Spleen (tissue), 11 donors: ENCODE measurements around the gene NAALADL2. TPM values are rescaled to one million over a fixed set of nuclear protein-coding genes. Genes with fewer than 3 reads are reported as not detected.

ENCODE experiments used
- DNase-seq: peaks from one replicate; pipeline ENCODE4 v3.0.0-alpha.2; 2020
- H3K27ac ChIP-seq, 8 donors: fragments of 200-600 bp; sonication (generic) in 7 of 8; 1 replicate in 4 of 8; 2 replicates in 4 of 8; pipeline versions ENCODE4 v1.5.0 to v1.8.0; 2016 to 2021; ENCODE audit warnings: inconsistent platforms in 4 of 8, mild to moderate bottlenecking in 4 of 8, moderate library complexity in 1 of 8
- H3K27me3 ChIP-seq, 7 donors: fragments of 200-600 bp; sonication (generic) in 6 of 7; replicated peaks in 1 of 7; 1 replicate in 4 of 7; 2 replicates in 3 of 7; pipeline versions ENCODE4 v1.5.0 to v1.8.0; 2016 to 2021; ENCODE audit warnings: inconsistent platforms in 3 of 7, mild to moderate bottlenecking in 1 of 7
- H3K36me3 ChIP-seq, 6 donors: fragments of 200-600 bp; sonication (generic) in 5 of 6; 1 replicate in 4 of 6; 2 replicates in 2 of 6; pipeline versions ENCODE4 v1.5.0 to v1.8.0; 2016 to 2021; ENCODE audit warnings: inconsistent platforms in 2 of 6
- H3K4me1 ChIP-seq, 6 donors: fragments of 200-600 bp; sonication (generic) in 5 of 6; 1 replicate in 3 of 6; 2 replicates in 3 of 6; pipeline versions ENCODE4 v1.5.0 to v1.8.0; 2016 to 2021; ENCODE audit warnings: inconsistent platforms in 3 of 6
- H3K4me3 ChIP-seq, 8 donors: fragments of 200-600 bp; sonication (generic) in 7 of 8; 1 replicate in 4 of 8; 2 replicates in 4 of 8; pipeline versions ENCODE4 v1.5.0 to v1.8.0; 2016 to 2021; ENCODE audit warnings: inconsistent platforms in 4 of 8, mild to moderate bottlenecking in 4 of 8, moderate library complexity in 2 of 8
- H3K9me3 ChIP-seq, 8 donors: fragments of 200-600 bp; sonication (generic) in 7 of 8; 1 replicate in 4 of 8; 2 replicates in 4 of 8; pipeline versions ENCODE4 v1.5.0 to v1.8.0; 2016 to 2021; ENCODE audit warnings: inconsistent platforms in 4 of 8
- CTCF ChIP-seq, 11 experiments: fragments of 200-600 bp in 7 of 11; fragments of 450-650 bp in 4 of 11; sonication (generic) in 4 of 11; IDR thresholded peaks in 8 of 11; conservative IDR thresholded peaks in 3 of 11; 1 replicate in 7 of 11; 2 replicates in 4 of 11; pipeline versions ENCODE4 v1.4.0 to v1.8.0; 2016 to 2021; ENCODE audit warnings: antibody characterized with exemption in 11 of 11, inconsistent platforms in 4 of 11, mild to moderate bottlenecking in 1 of 11
- POLR2A ChIP-seq, 3 donors: fragments of 450-650 bp; IDR thresholded peaks; one replicate each; pipeline ENCODE4 v1.5.1; 2017; ENCODE audit warnings: antibody characterized with exemption in 3 of 3, mild to moderate bottlenecking in 1 of 3
- POLR2AphosphoS5 ChIP-seq, 3 donors: sonication (generic); formaldehyde crosslinking; IDR thresholded peaks; one replicate each; pipeline ENCODE4 v1.5.1; 2017; ENCODE audit warnings: antibody characterized with exemption in 3 of 3
- WGBS, 5 donors: extraction: QIAGEN DNeasy Blood & Tissue Kit in 3 of 5; methylation state at CpG; one replicate each; pipeline versions ENCODE4 v1.1.5 to v1.1.7; 2013 to 2018; 5-methylcytosine and 5-hydroxymethylcytosine counted together
- intact Hi-C: fragments of 100-400 bp; cut with DNase I; formaldehyde crosslinking; loops from one replicate; pipeline ENCODE4 v1.15.0; 2023; ENCODE audit warnings: low total_unique reads
- polyA plus RNA-seq, 3 donors: library from polyadenylated mRNA; stranded (reverse); fragments of 200-250 nt; gene quantifications; one replicate each; pipeline ENCODE4 v1.2.1, GENCODE V29; 2013
- total RNA-seq, 7 donors: library from RNA; depleted of rRNA in 3 of 7; stranded (reverse); fragments of >200 nt in 3 of 7; fragmentation: NEBNext Ultra II Directional in 4 of 7; extraction: Animal tissue kit (Norgen Biotek cat#: 25700) in 4 of 7; gene quantifications; one replicate each; pipeline versions ENCODE4 v1.1.0 to v1.2.1, GENCODE V29; 2016 to 2021
- donor health status: healthy with polysubstance abuse.
- donor health status: DM: no; HTN: no; CAD: no; lungs with moderate emphysema.
- donor health status: DM: no; HTN: no; CAD: no.
- donor health status: Bipolar disorder and iron deficiency.
- donor health status: healthy.
- donor health status: DM: no; HTN: no; CAD: no.
- donor health status: DM: yes; HTN: yes; CAD: no.

The NAALADL2 gene
- total and polyA plus RNA-seq, 10 donors = 0.09 to 14.4 (median 6.4) TPM

- H3K36me3 ChIP-seq = no peaks in the 10 kb centered on the region
- no peak for DNase-seq
- no peaks in the 10 kb centered on the region for H3K4me1 ChIP-seq
- WGBS, 5 donors = 35 to 69% (median 53%) methylated on average over 1 of the region's 1 CpG
- H3K4me3 ChIP-seq = no peak overlapping the region
- no peak overlapping the region for H3K27ac ChIP-seq
- no peaks in the 10 kb centered on the region for H3K27me3 ChIP-seq
- intact Hi-C loops = no loop called here
- TF ChIP-seq POLR2A (IDR thresholded peaks at IDR 0.05) (no peak), POLR2AphosphoS5 (IDR thresholded peaks at IDR 0.05) (no peak), CTCF (IDR thresholded peaks at IDR 0.05 in 8 of 11, conservative IDR thresholded peaks at IDR 0.05 in 3 of 11) (no peak)
- H3K9me3 ChIP-seq = peaks cover 0 to 3% (median 0%) of the 10 kb centered on the region in 8 donors
Measured at GRCh38 chr3:175580318-175580717, 721.2 kb downstream of the NAALADL2 start.

GRCh38 chr3:175585898-175586297, 726.8 kb downstream of the NAALADL2 start:
- Histone ChIP-seq H3K36me3 (no peaks in the 10 kb centered on the region), H3K9me3 (no peaks in the 10 kb centered on the region), H3K27me3 (no peaks in the 10 kb centered on the region), H3K27ac (no peak overlapping the region), H3K4me1 (no peaks in the 10 kb centered on the region), H3K4me3 (no peak overlapping the region)
- no peak for DNase-seq
- intact Hi-C loops = no loop called here
- 73 to 94% (median 80%) methylated on average over 2 of the region's 2 CpGs for WGBS, 5 donors
- TF ChIP-seq POLR2A (IDR thresholded peaks at IDR 0.05) (no peak), POLR2AphosphoS5 (IDR thresholded peaks at IDR 0.05) (no peak), CTCF (IDR thresholded peaks at IDR 0.05 in 8 of 11, conservative IDR thresholded peaks at IDR 0.05 in 3 of 11) (no peak)

GRCh38 chr3:175590745-175591144, 731.6 kb downstream of the NAALADL2 start:
- DNase-seq = no peak
- H3K9me3 ChIP-seq = peaks cover 0 to 31% (median 14%) of the 10 kb centered on the region in 8 donors
- H3K36me3 ChIP-seq = no peaks in the 10 kb centered on the region
- no peak overlapping the region for H3K4me3 ChIP-seq
- H3K4me1 ChIP-seq = no peaks in the 10 kb centered on the region
- TF ChIP-seq POLR2AphosphoS5 (IDR thresholded peaks at IDR 0.05) (no peak), POLR2A (IDR thresholded peaks at IDR 0.05) (no peak), CTCF (IDR thresholded peaks at IDR 0.05 in 8 of 11, conservative IDR thresholded peaks at IDR 0.05 in 3 of 11) (no peak)
- no peaks in the 10 kb centered on the region for H3K27me3 ChIP-seq
- WGBS, 5 donors = 74 to 81% (median 78%) methylated on average over 3 of the region's 3 CpGs
- intact Hi-C loops = no loop called here
- no peak overlapping the region for H3K27ac ChIP-seq

- Histone ChIP-seq H3K36me3 (no peaks in the 10 kb centered on the region), H3K27me3 (no peaks in the 10 kb centered on the region), H3K4me3 (no peak overlapping the region), H3K9me3 (peaks cover 0 to 31% (median 14%) of the 10 kb centered on the region in 8 donors), H3K27ac (no peak overlapping the region), H3K4me1 (no peaks in the 10 kb centered on the region)
- intact Hi-C loops = no loop called here
- TF ChIP-seq POLR2AphosphoS5 (IDR thresholded peaks at IDR 0.05) (no peak), POLR2A (IDR thresholded peaks at IDR 0.05) (no peak), CTCF (IDR thresholded peaks at IDR 0.05 in 8 of 11, conservative IDR thresholded peaks at IDR 0.05 in 3 of 11) (no peak)
- DNase-seq = no peak
- WGBS, 5 donors = 88 to 100% (median 98%) methylated on average over 1 of the region's 1 CpG
Measured at GRCh38 chr3:175591375-175591774, 732.2 kb downstream of the NAALADL2 start.
